HepG2 (cell line): Measurements from ENCODE around the gene BCAS3. TPM values are rescaled to one million over a fixed set of nuclear protein-coding genes. Genes with fewer than 3 reads are reported as not detected.

ENCODE experiments used
- ATM ChIP-seq: fragments of 450-650 bp; IDR thresholded peaks from 2 replicates; pipeline ENCODE4 v1.7.1; 2017; ENCODE audit warnings: mild to moderate bottlenecking, borderline replicate concordance
- CBFB ChIP-seq: sonication (generic); formaldehyde crosslinking; IDR thresholded peaks from 2 replicates; pipeline ENCODE4 v1.4.0; 2020; ENCODE audit warnings: missing genetic modification reagents
- CSRNP1 ChIP-seq: sonication (generic); formaldehyde crosslinking; IDR thresholded peaks from 2 replicates; pipeline ENCODE4 v1.8.1; 2023; ENCODE audit warnings: mild to moderate bottlenecking, missing genetic modification reagents
- FOXM1 ChIP-seq: sonication (generic); formaldehyde crosslinking; IDR thresholded peaks from 2 replicates; pipeline ENCODE4 v1.5.0; 2020; ENCODE audit warnings: missing genetic modification reagents
- IKZF4 ChIP-seq: sonication (generic); formaldehyde crosslinking; IDR thresholded peaks from 2 replicates; pipeline ENCODE4 v1.5.1; 2020; ENCODE audit warnings: borderline replicate concordance, mild to moderate bottlenecking, low read depth, missing genetic modification reagents; ENCODE audit errors: not compliant biosample characterization
- LCORL ChIP-seq, 2 experiments: fragments of 450-650 bp in 1 of 2; sonication (generic) in 1 of 2; formaldehyde crosslinking in 1 of 2; IDR thresholded peaks; 2 replicates each; pipeline versions ENCODE4 v1.5.0 to v1.6.1; 2017 to 2020; ENCODE audit warnings: antibody characterized with exemption in 1 of 2, missing genetic modification reagents in 1 of 2
- MTERF4 ChIP-seq: sonication (generic); formaldehyde crosslinking; IDR thresholded peaks from 2 replicates; pipeline ENCODE4 v1.8.0; 2023; ENCODE audit warnings: mild to moderate bottlenecking, missing genetic modification reagents
- NONO ChIP-seq, 2 experiments: fragments of 450-650 bp in 1 of 2; sonication (generic) in 1 of 2; formaldehyde crosslinking in 1 of 2; IDR thresholded peaks in 1 of 2; conservative IDR thresholded peaks in 1 of 2; 2 replicates each; pipeline versions ENCODE4 v1.6.1 to v1.8.0; 2017 to 2022; ENCODE audit warnings: mild to moderate bottlenecking in 1 of 2, missing genetic modification reagents in 1 of 2, moderate library complexity in 1 of 2
- RXRA ChIP-seq: sonication (generic); formaldehyde crosslinking; IDR thresholded peaks from 2 replicates; pipeline ENCODE4 v1.5.1; 2020; ENCODE audit warnings: missing genetic modification reagents
- SMARCE1 ChIP-seq: fragments of 450-650 bp; IDR thresholded peaks from 2 replicates; pipeline ENCODE4 v1.6.1; 2017; ENCODE audit warnings: borderline replicate concordance
- ZBTB49 ChIP-seq: sonication (generic); formaldehyde crosslinking; IDR thresholded peaks from 2 replicates; pipeline ENCODE4 v1.4.0; 2020; ENCODE audit warnings: missing genetic modification reagents, borderline replicate concordance
- ZMYM2 ChIP-seq: sonication (generic); formaldehyde crosslinking; IDR thresholded peaks from 2 replicates; pipeline ENCODE4 v1.8.0; 2022; ENCODE audit warnings: mild to moderate bottlenecking, missing genetic modification reagents
- ZNF335 ChIP-seq: sonication (generic); formaldehyde crosslinking; IDR thresholded peaks from 2 replicates; pipeline ENCODE4 v1.4.0; 2020; ENCODE audit warnings: missing genetic modification reagents
- ZNF570 ChIP-seq: sonication (generic); formaldehyde crosslinking; IDR thresholded peaks from 2 replicates; pipeline ENCODE4 v1.4.0; 2020; ENCODE audit warnings: mild to moderate bottlenecking, missing genetic modification reagents, borderline replicate concordance
- ZNF572 ChIP-seq: sonication (generic); formaldehyde crosslinking; IDR thresholded peaks from 2 replicates; pipeline ENCODE4 v1.5.1; 2020; ENCODE audit warnings: mild to moderate bottlenecking, missing genetic modification reagents
- ZNF879 ChIP-seq: sonication (generic); formaldehyde crosslinking; IDR thresholded peaks from 2 replicates; pipeline ENCODE4 v1.8.1; 2023; ENCODE audit warnings: missing genetic modification reagents
- polyA plus RNA-seq, 8 experiments: library from polyadenylated mRNA; depleted of rRNA in 3 of 8; stranded (reverse) in 7 of 8; unstranded in 1 of 8; fragments of >200 nt; fragmentation: Illumina TruSeq in 4 of 8; extraction: Trizol in 4 of 8; gene quantifications; 2 replicates each; pipeline versions ENCODE4 v1.2.1 to v1.2.3, GENCODE V29; 2011 to 2016; ENCODE audit warnings: low read depth in 4 of 8, missing spikeins in 1 of 8, mixed read lengths in 1 of 8; ENCODE audit not compliant: insufficient read depth in 1 of 8
- total RNA-seq, 5 experiments: library from RNA; depleted of rRNA; stranded (reverse); fragments of >200 nt; fragmentation: Illumina TruSeq; extraction: Trizol; gene quantifications; 2 replicates each; pipeline ENCODE4 v1.2.3, GENCODE V29; 2016; ENCODE audit warnings: low read depth in 1 of 5
- TF ChIP-seq, protein P1 (sequence below): IDR thresholded peaks from 2 replicates; pipeline ENCODE4 v1.6.1; 2016; ENCODE audit warnings: low read depth, missing genetic modification reagents, missing compliant biosample characterization

BCAS3 gene
- total and polyA plus RNA-seq, 2 of the 13 experiments (the other 11 are each of a cell fraction or from before 2014, with no cell fraction given): 10.7 to 11.2 TPM

DNA sequence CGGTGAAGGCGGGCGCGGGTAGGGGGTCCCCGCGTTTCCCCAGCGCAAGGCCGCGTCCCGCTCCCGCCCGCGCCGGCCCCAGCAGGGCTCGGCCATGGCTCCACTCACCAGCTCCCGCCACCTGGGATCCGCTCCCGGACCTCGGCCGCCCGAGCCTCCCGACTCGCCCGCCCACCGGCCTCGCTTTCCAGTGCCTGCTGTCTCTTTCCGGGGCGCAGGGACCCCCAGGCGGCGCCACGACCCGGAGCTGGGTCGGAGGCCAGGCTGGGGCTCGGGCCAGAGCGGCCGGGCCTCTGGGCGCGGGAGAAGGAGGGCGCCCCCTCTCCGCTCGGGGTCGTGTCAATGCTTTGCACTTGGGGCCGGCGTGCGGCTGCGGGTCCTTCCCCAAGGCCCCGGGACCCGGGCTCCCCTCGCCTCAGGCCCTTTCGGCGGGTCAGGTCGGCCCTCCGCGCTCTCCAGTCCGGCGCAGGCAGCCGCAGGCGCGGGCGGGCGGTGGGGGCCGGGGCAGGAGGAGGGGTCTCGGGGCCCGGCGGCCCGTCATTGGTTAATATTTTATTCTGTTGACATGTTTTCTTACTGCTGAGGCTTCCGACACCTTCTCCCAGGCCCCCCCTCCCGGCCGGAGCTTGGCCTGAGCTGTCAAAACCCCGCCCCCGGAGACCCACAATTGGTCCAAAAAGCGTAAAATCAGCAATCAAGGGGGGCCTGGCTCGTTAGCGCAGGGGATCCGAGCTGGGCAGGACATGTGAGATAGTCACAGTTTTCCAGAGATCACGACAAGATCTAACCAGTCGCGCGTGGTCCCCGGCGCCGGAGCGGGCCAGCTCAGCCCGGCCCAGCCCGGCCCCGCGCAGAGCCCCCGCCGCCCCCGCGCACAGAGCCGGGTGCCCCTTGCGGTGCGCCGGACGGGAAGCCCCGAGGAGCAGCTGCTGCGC, 721.7 kb downstream of the BCAS3 start, which contains the start of gene TBX2 (continued):
- TF ChIP-seq ZNF572 (CRISPR knock-in tag): no peak
- TF ChIP-seq ZNF879 (CRISPR knock-in tag): no peak
- TF ChIP-seq SMARCE1: no peak
- TF ChIP-seq CBFB (CRISPR knock-in tag): peak; percentile 49; the same call in 1 of the 2 replicates
- peak; percentile 66; the same call in 1 of the 2 replicates for TF ChIP-seq RXRA (CRISPR knock-in tag)
- 0 out of 2 replicates have a peak, but pooled peaks have one; percentile 52 for TF ChIP-seq FOXM1
- no peak for TF ChIP-seq ZMYM2 (CRISPR knock-in tag)
- no peak for TF ChIP-seq NONO (IDR thresholded peaks at IDR 0.05)
- TF ChIP-seq NONO (CRISPR knock-in tag; conservative IDR thresholded peaks at IDR 0.05): peak; percentile 65
- TF ChIP-seq, protein P1, sequence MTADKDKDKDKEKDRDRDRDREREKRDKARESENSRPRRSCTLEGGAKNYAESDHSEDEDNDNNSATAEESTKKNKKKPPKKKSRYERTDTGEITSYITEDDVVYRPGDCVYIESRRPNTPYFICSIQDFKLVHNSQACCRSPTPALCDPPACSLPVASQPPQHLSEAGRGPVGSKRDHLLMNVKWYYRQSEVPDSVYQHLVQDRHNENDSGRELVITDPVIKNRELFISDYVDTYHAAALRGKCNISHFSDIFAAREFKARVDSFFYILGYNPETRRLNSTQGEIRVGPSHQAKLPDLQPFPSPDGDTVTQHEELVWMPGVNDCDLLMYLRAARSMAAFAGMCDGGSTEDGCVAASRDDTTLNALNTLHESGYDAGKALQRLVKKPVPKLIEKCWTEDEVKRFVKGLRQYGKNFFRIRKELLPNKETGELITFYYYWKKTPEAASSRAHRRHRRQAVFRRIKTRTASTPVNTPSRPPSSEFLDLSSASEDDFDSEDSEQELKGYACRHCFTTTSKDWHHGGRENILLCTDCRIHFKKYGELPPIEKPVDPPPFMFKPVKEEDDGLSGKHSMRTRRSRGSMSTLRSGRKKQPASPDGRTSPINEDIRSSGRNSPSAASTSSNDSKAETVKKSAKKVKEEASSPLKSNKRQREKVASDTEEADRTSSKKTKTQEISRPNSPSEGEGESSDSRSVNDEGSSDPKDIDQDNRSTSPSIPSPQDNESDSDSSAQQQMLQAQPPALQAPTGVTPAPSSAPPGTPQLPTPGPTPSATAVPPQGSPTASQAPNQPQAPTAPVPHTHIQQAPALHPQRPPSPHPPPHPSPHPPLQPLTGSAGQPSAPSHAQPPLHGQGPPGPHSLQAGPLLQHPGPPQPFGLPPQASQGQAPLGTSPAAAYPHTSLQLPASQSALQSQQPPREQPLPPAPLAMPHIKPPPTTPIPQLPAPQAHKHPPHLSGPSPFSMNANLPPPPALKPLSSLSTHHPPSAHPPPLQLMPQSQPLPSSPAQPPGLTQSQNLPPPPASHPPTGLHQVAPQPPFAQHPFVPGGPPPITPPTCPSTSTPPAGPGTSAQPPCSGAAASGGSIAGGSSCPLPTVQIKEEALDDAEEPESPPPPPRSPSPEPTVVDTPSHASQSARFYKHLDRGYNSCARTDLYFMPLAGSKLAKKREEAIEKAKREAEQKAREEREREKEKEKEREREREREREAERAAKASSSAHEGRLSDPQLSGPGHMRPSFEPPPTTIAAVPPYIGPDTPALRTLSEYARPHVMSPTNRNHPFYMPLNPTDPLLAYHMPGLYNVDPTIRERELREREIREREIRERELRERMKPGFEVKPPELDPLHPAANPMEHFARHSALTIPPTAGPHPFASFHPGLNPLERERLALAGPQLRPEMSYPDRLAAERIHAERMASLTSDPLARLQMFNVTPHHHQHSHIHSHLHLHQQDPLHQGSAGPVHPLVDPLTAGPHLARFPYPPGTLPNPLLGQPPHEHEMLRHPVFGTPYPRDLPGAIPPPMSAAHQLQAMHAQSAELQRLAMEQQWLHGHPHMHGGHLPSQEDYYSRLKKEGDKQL (CRISPR knock-in tag): no peak
- no peak for TF ChIP-seq ZNF335 (CRISPR knock-in tag)
- TF ChIP-seq MTERF4 (CRISPR knock-in tag): no peak; the same call in 1 of the 2 replicates
- no peak for TF ChIP-seq ZBTB49 (CRISPR knock-in tag)
- TF ChIP-seq CSRNP1 (CRISPR knock-in tag): peak; percentile 46; the same call in 1 of the 2 replicates
- TF ChIP-seq ZNF570: 0 out of 2 replicates have a peak, but pooled peaks have one; percentile 77
- no peak for TF ChIP-seq ATM
- no peak for TF ChIP-seq IKZF4 (CRISPR knock-in tag)
- TF ChIP-seq LCORL (IDR thresholded peaks at IDR 0.05): no peak
- peak; percentile 60 for TF ChIP-seq LCORL (CRISPR knock-in tag; IDR thresholded peaks at IDR 0.05)
